HCT116 (cell line): ENCODE data around the gene DOCK2. TPM values are rescaled to one million over a fixed set of nuclear protein-coding genes. Genes with fewer than 3 reads are reported as not detected.

Experiments used
- ATAC-seq: fragments of 200-7000 bp; cut with Tn5 transposase; 2 replicates; pipeline ENCODE4 v1.9.1; 2020; ENCODE audit warnings: mild to moderate bottlenecking, moderate library complexity
- BruUV-seq: library from RNA; stranded (reverse); fragments of 400-500 nt; replicated peaks from 2 replicates; lab custom pipeline; 2021; lab: Mats Ljungman, UMichigan
- CTCF ChIA-PET: fragments of 300-600 bp; sonication (Branson Sonifier 250); formaldehyde crosslinking; loops from one replicate; lab custom pipeline; 2021; ENCODE audit warnings: antibody characterized with exemption; lab: Charles Lee
- POLR2A ChIA-PET: fragments of 300-600, 350-600 bp; sonication (Branson Sonifier 250); formaldehyde crosslinking; loops from one replicate; lab custom pipeline; 2021; ENCODE audit warnings: antibody characterized with exemption; lab: Charles Lee
- RAD21 ChIA-PET, 2 experiments: fragments of 300-600 bp; sonication (Branson Sonifier 250); formaldehyde crosslinking; loops; one replicate each; lab custom pipeline; 2023; ENCODE audit warnings: low total read pairs in 2 of 2; ENCODE audit not compliant: uncharacterized antibody in 2 of 2, unreplicated experiment in 2 of 2, low non-redundant PET in 1 of 2; lab: Charles Lee
- DNase-seq: peaks from one replicate; pipeline ENCODE4 v3.0.0-alpha.2; 2010; ENCODE audit warnings: low read depth, low spot score
- H2AFZ ChIP-seq: fragments of 200-600 bp; shearing (Covaris generic), sonication (generic); 2 replicates; pipeline ENCODE4 v1.6.1; 2017; ENCODE audit warnings: low read depth, mixed run types, mixed read lengths, antibody characterized with exemption, low read length; ENCODE audit not compliant: poor library complexity, severe bottlenecking
- H3K27ac ChIP-seq: 2 replicates; pipeline ENCODE4 v1.5.1; 2012; ENCODE audit warnings: low read depth, low read length
- H3K27me3 ChIP-seq: fragments of 200-600 bp; sonication (generic); 2 replicates; pipeline ENCODE4 v1.6.1; 2016; ENCODE audit warnings: mixed run types, low read length, mixed read lengths; ENCODE audit not compliant: insufficient read depth
- H3K36me3 ChIP-seq, 2 experiments: fragments of 200-500 bp in 1 of 2; fragments of 200-600 bp in 1 of 2; sonication (Bioruptor generic) in 1 of 2; sonication (generic) in 1 of 2; 2 replicates each; pipeline versions ENCODE4 v1.5.1 to v1.6.1; 2014 to 2016; ENCODE audit warnings: low read length in 2 of 2, inconsistent platforms in 1 of 2, mixed read lengths in 1 of 2, mixed run types in 1 of 2; ENCODE audit not compliant: insufficient read depth in 2 of 2, control insufficient read depth in 1 of 2
- H3K4me1 ChIP-seq, 2 experiments: fragments of 200-600 bp in 1 of 2; sonication (generic) in 1 of 2; 2 replicates each; pipeline versions ENCODE4 v1.5.1 to v1.6.1; 2012 to 2017; ENCODE audit warnings: low read length in 2 of 2, inconsistent platforms in 1 of 2, mild to moderate bottlenecking in 1 of 2, mixed read lengths in 1 of 2, mixed run types in 1 of 2, moderate library complexity in 1 of 2; ENCODE audit not compliant: insufficient read depth in 2 of 2, control insufficient read depth in 1 of 2
- H3K4me2 ChIP-seq: fragments of 200-600 bp; sonication (generic); 2 replicates; pipeline ENCODE4 v1.6.1; 2017; ENCODE audit warnings: mixed run types, low read length, mixed read lengths
- H3K4me3 ChIP-seq, 2 experiments: fragments of 200-600 bp in 1 of 2; sonication (generic) in 1 of 2; replicated peaks in 1 of 2; 2 replicates each; pipeline ENCODE4 v1.5.1; 2011 to 2016; ENCODE audit warnings: low read length in 2 of 2, control low read depth in 1 of 2, low read depth in 1 of 2, mild to moderate bottlenecking in 1 of 2, mixed read lengths in 1 of 2, mixed run types in 1 of 2
- H3K79me2 ChIP-seq: fragments of 200-600 bp; sonication (generic); 2 replicates; pipeline ENCODE4 v1.6.1; 2017; ENCODE audit warnings: mild to moderate bottlenecking, mixed run types, low read length, moderate library complexity, mixed read lengths; ENCODE audit not compliant: insufficient read depth
- H3K9ac ChIP-seq: fragments of 200-600 bp; sonication (generic); 2 replicates; pipeline ENCODE4 v1.6.1; 2016; ENCODE audit warnings: low read length, mixed read lengths
- H3K9me2 ChIP-seq: fragments of 200-600 bp; sonication (generic), shearing (Covaris generic); 2 replicates; pipeline ENCODE4 v1.6.1; 2017; ENCODE audit warnings: mixed run types, mild to moderate bottlenecking, moderate library complexity; ENCODE audit not compliant: insufficient read depth
- H3K9me3 ChIP-seq, 2 experiments: fragments of 200-500 bp in 1 of 2; fragments of 200-600 bp in 1 of 2; sonication (Bioruptor generic) in 1 of 2; sonication (generic) in 1 of 2; 2 replicates each; pipeline ENCODE4 v1.6.1; 2014 to 2017; ENCODE audit warnings: low read length in 2 of 2, mixed read lengths in 2 of 2, inconsistent platforms in 1 of 2, low read depth in 1 of 2, mild to moderate bottlenecking in 1 of 2, mixed run types in 1 of 2, moderate library complexity in 1 of 2; ENCODE audit not compliant: control insufficient read depth in 1 of 2, insufficient read depth in 1 of 2
- H4K20me1 ChIP-seq: fragments of 200-600 bp; sonication (generic), shearing (Covaris generic); 2 replicates; pipeline ENCODE4 v1.6.1; 2017; ENCODE audit warnings: mixed run types, mild to moderate bottlenecking, moderate library complexity; ENCODE audit not compliant: insufficient read depth
- CBX3 ChIP-seq: IDR thresholded peaks from 2 replicates; pipeline ENCODE4 v1.6.1; 2012; ENCODE audit warnings: low read depth
- CEBPB ChIP-seq: IDR thresholded peaks from 2 replicates; pipeline ENCODE4 v1.6.1; 2012; ENCODE audit warnings: low read depth
- EGR1 ChIP-seq: IDR thresholded peaks from 2 replicates; pipeline ENCODE4 v1.6.1; 2012; ENCODE audit warnings: low read depth
- ELF1 ChIP-seq: IDR thresholded peaks from 2 replicates; pipeline ENCODE4 v1.6.1; 2012; ENCODE audit warnings: low read depth, borderline replicate concordance
- EZH2 ChIP-seq: fragments of 200-600 bp; sonication (generic); IDR thresholded peaks from 2 replicates; pipeline ENCODE4 v1.6.1; 2017; ENCODE audit warnings: antibody characterized with exemption, mixed run types
- EZH2phosphoT487 ChIP-seq: fragments of 200-600 bp; IDR thresholded peaks from 2 replicates; pipeline ENCODE4 v1.6.1; 2018; ENCODE audit warnings: antibody characterized with exemption, borderline replicate concordance
- FOSL1 ChIP-seq: IDR thresholded peaks from 2 replicates; pipeline ENCODE4 v1.6.1; 2012; ENCODE audit warnings: low read depth
- JUND ChIP-seq: IDR thresholded peaks from 2 replicates; pipeline ENCODE4 v1.6.1; 2012
- POLR2A ChIP-seq: IDR thresholded peaks from 2 replicates; pipeline ENCODE4 v1.7.0; 2011; ENCODE audit warnings: borderline replicate concordance; ENCODE audit not compliant: insufficient read depth, insufficient read length; ENCODE audit errors: extremely low read depth
- POLR2AphosphoS5 ChIP-seq: IDR thresholded peaks from 2 replicates; pipeline ENCODE4 v1.6.1; 2011; ENCODE audit warnings: mild to moderate bottlenecking, low read depth, low read length, moderate library complexity
- RAD21 ChIP-seq: IDR thresholded peaks from 2 replicates; pipeline ENCODE4 v1.6.1; 2012; ENCODE audit warnings: low read depth, mild to moderate bottlenecking
- SIN3A ChIP-seq: IDR thresholded peaks from 2 replicates; pipeline ENCODE4 v1.6.1; 2012; ENCODE audit warnings: low read depth
- SRF ChIP-seq: IDR thresholded peaks from 2 replicates; pipeline ENCODE4 v1.6.1; 2012; ENCODE audit warnings: low read depth
- TCF7L2 ChIP-seq: IDR thresholded peaks from 2 replicates; pipeline ENCODE4 v1.7.0; 2011; ENCODE audit warnings: borderline replicate concordance, inconsistent platforms; ENCODE audit not compliant: insufficient read depth, insufficient read length; ENCODE audit errors: extremely low read depth
- ZFX ChIP-seq: fragments of 450-650 bp; IDR thresholded peaks from 2 replicates; pipeline ENCODE4 v1.6.1; 2017
- intact Hi-C: fragments of 100-400 bp; cut with micrococcal nuclease; formaldehyde crosslinking; loops from 2 replicates; pipeline ENCODE4 v1.10.0; 2022
- total RNA-seq: library from RNA; stranded (reverse); gene quantifications from one replicate; pipeline ENCODE4 v1.2.1, GENCODE V29; 2021; ENCODE audit not compliant: unreplicated experiment
- TF ChIP-seq, protein P1 (sequence below), 3 experiments: fragments of 200-600 bp in 1 of 3; sonication (generic) in 1 of 3; IDR thresholded peaks in 2 of 3; conservative IDR thresholded peaks in 1 of 3; 2 replicates each; pipeline ENCODE4 v1.5.1; 2012 to 2017; ENCODE audit warnings: low read depth in 2 of 3, low read length in 2 of 3, antibody characterized with exemption in 1 of 3, borderline replicate concordance in 1 of 3, control low read depth in 1 of 3, mild to moderate bottlenecking in 1 of 3, mixed read lengths in 1 of 3, mixed run types in 1 of 3, moderate library complexity in 1 of 3; ENCODE audit not compliant: insufficient read depth in 1 of 3
- TF ChIP-seq, protein P2 (sequence below): IDR thresholded peaks from 2 replicates; pipeline ENCODE4 v1.6.1; 2012; ENCODE audit warnings: low read depth
- TF ChIP-seq, protein P3 (sequence below): IDR thresholded peaks from 2 replicates; pipeline ENCODE4 v1.6.1; 2012
- TF ChIP-seq, protein P4 (sequence below): IDR thresholded peaks from 2 replicates; pipeline ENCODE4 v1.6.1; 2012

Gene DOCK2
- total RNA-seq, 1 experiment from 2014 or later, result 0.89 TPM

GRCh38 chr5:169801781-169802180 lies 164.7 kb downstream of the DOCK2 start:
- H3K4me3 ChIP-seq, result no peak overlapping the region
- intact Hi-C loops, result no loop called here
- BruUV-seq, result no TSS peak
- RAD21 ChIA-PET, result no interaction called here
- no peak overlapping the region for H3K4me2 ChIP-seq
- H3K9ac ChIP-seq, result no peak overlapping the region
- no peak overlapping the region for H3K27ac ChIP-seq
- no peak for ATAC-seq
- no peak overlapping the region for H2AFZ ChIP-seq
- H3K9me2 ChIP-seq, result no peaks in the 10 kb centered on the region
- DNase-seq, result no peak
- CTCF ChIA-PET, result no interaction called here
- H3K79me2 ChIP-seq, result no peaks in the 10 kb centered on the region
- no peaks in the 10 kb centered on the region for H3K36me3 ChIP-seq
- TF ChIP-seq CBX3 (no peak), ZFX (no peak), POLR2AphosphoS5 (no peak), SRF (no peak), CEBPB (no peak), TCF7L2 (no peak), ELF1 (no peak), JUND (no peak), EZH2phosphoT487 (no peak), EZH2 (no peak), RAD21 (no peak), EGR1 (no peak), POLR2A (no peak), SIN3A (no peak), FOSL1 (no peak)
- TF ChIP-seq, protein P1, sequence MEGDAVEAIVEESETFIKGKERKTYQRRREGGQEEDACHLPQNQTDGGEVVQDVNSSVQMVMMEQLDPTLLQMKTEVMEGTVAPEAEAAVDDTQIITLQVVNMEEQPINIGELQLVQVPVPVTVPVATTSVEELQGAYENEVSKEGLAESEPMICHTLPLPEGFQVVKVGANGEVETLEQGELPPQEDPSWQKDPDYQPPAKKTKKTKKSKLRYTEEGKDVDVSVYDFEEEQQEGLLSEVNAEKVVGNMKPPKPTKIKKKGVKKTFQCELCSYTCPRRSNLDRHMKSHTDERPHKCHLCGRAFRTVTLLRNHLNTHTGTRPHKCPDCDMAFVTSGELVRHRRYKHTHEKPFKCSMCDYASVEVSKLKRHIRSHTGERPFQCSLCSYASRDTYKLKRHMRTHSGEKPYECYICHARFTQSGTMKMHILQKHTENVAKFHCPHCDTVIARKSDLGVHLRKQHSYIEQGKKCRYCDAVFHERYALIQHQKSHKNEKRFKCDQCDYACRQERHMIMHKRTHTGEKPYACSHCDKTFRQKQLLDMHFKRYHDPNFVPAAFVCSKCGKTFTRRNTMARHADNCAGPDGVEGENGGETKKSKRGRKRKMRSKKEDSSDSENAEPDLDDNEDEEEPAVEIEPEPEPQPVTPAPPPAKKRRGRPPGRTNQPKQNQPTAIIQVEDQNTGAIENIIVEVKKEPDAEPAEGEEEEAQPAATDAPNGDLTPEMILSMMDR (IDR thresholded peaks at IDR 0.05 in 2 of 3, conservative IDR thresholded peaks at IDR 0.05 in 1 of 3; ENCODE audit: borderline replicate concordance in 1 of 3, insufficient read depth in 1 of 3, low read depth in 2 of 3, low read length in 2 of 3), result no peak
- TF ChIP-seq, protein P2, sequence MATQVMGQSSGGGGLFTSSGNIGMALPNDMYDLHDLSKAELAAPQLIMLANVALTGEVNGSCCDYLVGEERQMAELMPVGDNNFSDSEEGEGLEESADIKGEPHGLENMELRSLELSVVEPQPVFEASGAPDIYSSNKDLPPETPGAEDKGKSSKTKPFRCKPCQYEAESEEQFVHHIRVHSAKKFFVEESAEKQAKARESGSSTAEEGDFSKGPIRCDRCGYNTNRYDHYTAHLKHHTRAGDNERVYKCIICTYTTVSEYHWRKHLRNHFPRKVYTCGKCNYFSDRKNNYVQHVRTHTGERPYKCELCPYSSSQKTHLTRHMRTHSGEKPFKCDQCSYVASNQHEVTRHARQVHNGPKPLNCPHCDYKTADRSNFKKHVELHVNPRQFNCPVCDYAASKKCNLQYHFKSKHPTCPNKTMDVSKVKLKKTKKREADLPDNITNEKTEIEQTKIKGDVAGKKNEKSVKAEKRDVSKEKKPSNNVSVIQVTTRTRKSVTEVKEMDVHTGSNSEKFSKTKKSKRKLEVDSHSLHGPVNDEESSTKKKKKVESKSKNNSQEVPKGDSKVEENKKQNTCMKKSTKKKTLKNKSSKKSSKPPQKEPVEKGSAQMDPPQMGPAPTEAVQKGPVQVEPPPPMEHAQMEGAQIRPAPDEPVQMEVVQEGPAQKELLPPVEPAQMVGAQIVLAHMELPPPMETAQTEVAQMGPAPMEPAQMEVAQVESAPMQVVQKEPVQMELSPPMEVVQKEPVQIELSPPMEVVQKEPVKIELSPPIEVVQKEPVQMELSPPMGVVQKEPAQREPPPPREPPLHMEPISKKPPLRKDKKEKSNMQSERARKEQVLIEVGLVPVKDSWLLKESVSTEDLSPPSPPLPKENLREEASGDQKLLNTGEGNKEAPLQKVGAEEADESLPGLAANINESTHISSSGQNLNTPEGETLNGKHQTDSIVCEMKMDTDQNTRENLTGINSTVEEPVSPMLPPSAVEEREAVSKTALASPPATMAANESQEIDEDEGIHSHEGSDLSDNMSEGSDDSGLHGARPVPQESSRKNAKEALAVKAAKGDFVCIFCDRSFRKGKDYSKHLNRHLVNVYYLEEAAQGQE, result no peak
- TF ChIP-seq, protein P3, sequence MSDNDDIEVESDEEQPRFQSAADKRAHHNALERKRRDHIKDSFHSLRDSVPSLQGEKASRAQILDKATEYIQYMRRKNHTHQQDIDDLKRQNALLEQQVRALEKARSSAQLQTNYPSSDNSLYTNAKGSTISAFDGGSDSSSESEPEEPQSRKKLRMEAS, result no peak
- TF ChIP-seq, protein P4, sequence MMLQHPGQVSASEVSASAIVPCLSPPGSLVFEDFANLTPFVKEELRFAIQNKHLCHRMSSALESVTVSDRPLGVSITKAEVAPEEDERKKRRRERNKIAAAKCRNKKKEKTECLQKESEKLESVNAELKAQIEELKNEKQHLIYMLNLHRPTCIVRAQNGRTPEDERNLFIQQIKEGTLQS, result no peak
- no peaks in the 10 kb centered on the region for H3K9me3 ChIP-seq
- H4K20me1 ChIP-seq, result no peaks in the 10 kb centered on the region
- peaks cover 38% of the 10 kb centered on the region for H3K27me3 ChIP-seq
- POLR2A ChIA-PET, result no interaction called here
- no peaks in the 10 kb centered on the region for H3K4me1 ChIP-seq
